ENCODE measurements around the gene AWAT2.

Gene AWAT2

GRCh38 chrX:70079870-70080269, 30.1 kb upstream of the AWAT2 start:
- Histone ChIP-seq H3K14ac (ENCODE audit: low read length) (no peak overlapping the region), H4K8ac (ENCODE audit: low read depth, low read length) (no peak overlapping the region), H3K79me1 (ENCODE audit: low read length) (no peaks in the 10 kb centered on the region), H2AFZ (ENCODE audit: insufficient read depth, low read length, poor library complexity) (no peak overlapping the region), H3K4ac (ENCODE audit: low read depth, low read length) (no peak overlapping the region), H3K27me3 (ENCODE audit: insufficient read depth, low read length) (no peaks in the 10 kb centered on the region), H2AK5ac (ENCODE audit: low read length) (no peak overlapping the region), H3K9ac (ENCODE audit: low read length) (no peak overlapping the region), H3K4me1 (ENCODE audit: control insufficient read depth in 1 of 2, insufficient read depth in 2 of 2, low read length in 2 of 2) (no peaks in the 10 kb centered on the region), H3K4me3 (ENCODE audit: low read depth, low read length) (no peak overlapping the region), H3K23ac (ENCODE audit: low read length) (no peak overlapping the region), H4K12ac (ENCODE audit: low read depth, low read length) (no peak overlapping the region), H3K79me2 (ENCODE audit: control insufficient read depth, insufficient read depth, low read length, poor library complexity) (no peaks in the 10 kb centered on the region), H3K4me2 (ENCODE audit: low read length) (no peak overlapping the region), H2BK5ac (ENCODE audit: low read depth, low read length, poor library complexity) (no peak overlapping the region), H3K18ac (ENCODE audit: low read length) (no peak overlapping the region), H2BK120ac (ENCODE audit: insufficient read depth, low read length, poor library complexity) (no peak overlapping the region), H2BK12ac (ENCODE audit: low read length) (no peak overlapping the region), H4K91ac (ENCODE audit: low read depth, low read length) (no peak overlapping the region), H3K9me3 (ENCODE audit: insufficient read depth, low read depth, low read length) (peaks cover 4% of the 10 kb centered on the region), H3K36me3 (ENCODE audit: control insufficient read depth in 1 of 2, insufficient read depth in 2 of 2, low read length in 2 of 2) (no peaks in the 10 kb centered on the region), H3K27ac (ENCODE audit: low read depth, low read length) (no peak overlapping the region)
- DNase-seq, result no peak
- no CpG with 5 or more reads among the region's 3 CpGs for WGBS (ENCODE audit: extremely low coverage, insufficient coverage, insufficient read length)

GRCh38 chrX:70079297-70079696, 29.6 kb upstream of the AWAT2 start:
- no peak overlapping the region for H4K91ac ChIP-seq (ENCODE audit: low read depth, low read length)
- H3K4me2 ChIP-seq (ENCODE audit: low read length), result no peak overlapping the region
- DNase-seq, result no peak
- H2AK5ac ChIP-seq (ENCODE audit: low read length), result no peak overlapping the region
- H2BK12ac ChIP-seq (ENCODE audit: low read length), result no peak overlapping the region
- no peak overlapping the region for H3K23ac ChIP-seq (ENCODE audit: low read length)
- H3K36me3 ChIP-seq (ENCODE audit: control insufficient read depth in 1 of 2, insufficient read depth in 2 of 2, low read length in 2 of 2), result no peaks in the 10 kb centered on the region
- no peaks in the 10 kb centered on the region for H3K27me3 ChIP-seq (ENCODE audit: insufficient read depth, low read length)
- no peak overlapping the region for H4K12ac ChIP-seq (ENCODE audit: low read depth, low read length)
- H3K4me1 ChIP-seq (ENCODE audit: control insufficient read depth in 1 of 2, insufficient read depth in 2 of 2, low read length in 2 of 2), result no peaks in the 10 kb centered on the region
- no peaks in the 10 kb centered on the region for H3K79me1 ChIP-seq (ENCODE audit: low read length)
- H3K27ac ChIP-seq (ENCODE audit: low read depth, low read length), result no peak overlapping the region
- no peak overlapping the region for H2AFZ ChIP-seq (ENCODE audit: insufficient read depth, low read length, poor library complexity)
- WGBS (ENCODE audit: extremely low coverage, insufficient coverage, insufficient read length), result no CpG with 5 or more reads among the region's 5 CpGs
- no peak overlapping the region for H3K18ac ChIP-seq (ENCODE audit: low read length)
- H2BK120ac ChIP-seq (ENCODE audit: insufficient read depth, low read length, poor library complexity), result no peak overlapping the region
- H2BK5ac ChIP-seq (ENCODE audit: low read depth, low read length, poor library complexity), result no peak overlapping the region
- H3K4me3 ChIP-seq (ENCODE audit: low read depth, low read length), result no peak overlapping the region
- H4K8ac ChIP-seq (ENCODE audit: low read depth, low read length), result no peak overlapping the region
- H3K9ac ChIP-seq (ENCODE audit: low read length), result no peak overlapping the region
- peaks cover 4% of the 10 kb centered on the region for H3K9me3 ChIP-seq (ENCODE audit: insufficient read depth, low read depth, low read length)
- no peak overlapping the region for H3K14ac ChIP-seq (ENCODE audit: low read length)
- H3K79me2 ChIP-seq (ENCODE audit: control insufficient read depth, insufficient read depth, low read length, poor library complexity), result no peaks in the 10 kb centered on the region
- H3K4ac ChIP-seq (ENCODE audit: low read depth, low read length), result no peak overlapping the region

DNA sequence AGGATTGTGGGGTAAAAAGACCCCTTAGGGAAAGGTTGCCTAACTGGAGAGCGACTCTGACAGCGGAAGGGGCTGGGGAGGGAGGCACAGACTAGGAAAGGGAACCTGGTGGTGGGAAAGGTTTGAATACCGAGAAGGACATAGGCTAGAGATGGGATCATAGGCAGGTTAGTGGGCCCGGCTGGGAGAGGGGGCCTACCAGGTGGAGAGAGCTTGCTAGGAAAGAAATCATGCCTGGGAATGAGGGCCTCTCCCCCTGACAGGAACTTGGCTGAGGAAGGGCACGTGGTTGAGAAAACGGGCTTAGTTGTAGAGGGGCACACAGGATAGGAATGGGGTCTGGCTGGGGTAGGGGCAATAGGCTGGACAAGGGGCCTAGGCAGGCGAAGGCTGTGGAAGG, 16.9 kb upstream of the AWAT2 start:
- no peaks in the 10 kb centered on the region for H3K79me1 ChIP-seq (ENCODE audit: low read length)
- no peak overlapping the region for H3K4ac ChIP-seq (ENCODE audit: low read depth, low read length)
- H3K9ac ChIP-seq (ENCODE audit: low read length), result no peak overlapping the region
- H2BK12ac ChIP-seq (ENCODE audit: low read length), result no peak overlapping the region
- no peak overlapping the region for H3K4me3 ChIP-seq (ENCODE audit: low read depth, low read length)
- H4K8ac ChIP-seq (ENCODE audit: low read depth, low read length), result no peak overlapping the region
- no peak overlapping the region for H3K14ac ChIP-seq (ENCODE audit: low read length)
- no peak overlapping the region for H3K18ac ChIP-seq (ENCODE audit: low read length)
- no peak overlapping the region for H2AK5ac ChIP-seq (ENCODE audit: low read length)
- H3K9me3 ChIP-seq (ENCODE audit: insufficient read depth, low read depth, low read length), result no peaks in the 10 kb centered on the region
- H3K4me2 ChIP-seq (ENCODE audit: low read length), result no peak overlapping the region
- H2AFZ ChIP-seq (ENCODE audit: insufficient read depth, low read length, poor library complexity), result no peak overlapping the region
- H2BK5ac ChIP-seq (ENCODE audit: low read depth, low read length, poor library complexity), result no peak overlapping the region
- no peak overlapping the region for H4K91ac ChIP-seq (ENCODE audit: low read depth, low read length)
- no peak overlapping the region for H3K27ac ChIP-seq (ENCODE audit: low read depth, low read length)
- DNase-seq, result no peak
- WGBS (ENCODE audit: extremely low coverage, insufficient coverage, insufficient read length), result no CpG with 5 or more reads among the region's 7 CpGs
- no peak overlapping the region for H2BK120ac ChIP-seq (ENCODE audit: insufficient read depth, low read length, poor library complexity)
- no peaks in the 10 kb centered on the region for H3K36me3 ChIP-seq (ENCODE audit: control insufficient read depth in 1 of 2, insufficient read depth in 2 of 2, low read length in 2 of 2)
- no peak overlapping the region for H3K23ac ChIP-seq (ENCODE audit: low read length)
- H4K12ac ChIP-seq (ENCODE audit: low read depth, low read length), result no peak overlapping the region
- H3K27me3 ChIP-seq (ENCODE audit: insufficient read depth, low read length), result no peaks in the 10 kb centered on the region
- H3K4me1 ChIP-seq (ENCODE audit: control insufficient read depth in 1 of 2, insufficient read depth in 2 of 2, low read length in 2 of 2), result no peaks in the 10 kb centered on the region
- no peaks in the 10 kb centered on the region for H3K79me2 ChIP-seq (ENCODE audit: control insufficient read depth, insufficient read depth, low read length, poor library complexity)

GRCh38 chrX:70062961-70063550, 13.3 kb upstream of the AWAT2 start:
- DNase-seq, result no peak
- no peak overlapping the region for H4K8ac ChIP-seq (ENCODE audit: low read depth, low read length)
- no peaks in the 10 kb centered on the region for H3K9me3 ChIP-seq (ENCODE audit: insufficient read depth, low read depth, low read length)
- no peaks in the 10 kb centered on the region for H3K4me1 ChIP-seq (ENCODE audit: control insufficient read depth in 1 of 2, insufficient read depth in 2 of 2, low read length in 2 of 2)
- no peak overlapping the region for H2BK5ac ChIP-seq (ENCODE audit: low read depth, low read length, poor library complexity)
- H3K4me2 ChIP-seq (ENCODE audit: low read length), result no peak overlapping the region
- H2BK12ac ChIP-seq (ENCODE audit: low read length), result no peak overlapping the region
- no peak overlapping the region for H3K27ac ChIP-seq (ENCODE audit: low read depth, low read length)
- H3K79me2 ChIP-seq (ENCODE audit: control insufficient read depth, insufficient read depth, low read length, poor library complexity), result no peaks in the 10 kb centered on the region
- H2BK120ac ChIP-seq (ENCODE audit: insufficient read depth, low read length, poor library complexity), result no peak overlapping the region
- H2AFZ ChIP-seq (ENCODE audit: insufficient read depth, low read length, poor library complexity), result no peak overlapping the region
- no peak overlapping the region for H3K4me3 ChIP-seq (ENCODE audit: low read depth, low read length)
- H3K14ac ChIP-seq (ENCODE audit: low read length), result no peak overlapping the region
- H4K12ac ChIP-seq (ENCODE audit: low read depth, low read length), result no peak overlapping the region
- H3K9ac ChIP-seq (ENCODE audit: low read length), result no peak overlapping the region
- no CpG with 5 or more reads among the region's 52 CpGs for WGBS (ENCODE audit: extremely low coverage, insufficient coverage, insufficient read length)
- no peaks in the 10 kb centered on the region for H3K27me3 ChIP-seq (ENCODE audit: insufficient read depth, low read length)
- no peak overlapping the region for H4K91ac ChIP-seq (ENCODE audit: low read depth, low read length)
- H2AK5ac ChIP-seq (ENCODE audit: low read length), result no peak overlapping the region
- H3K18ac ChIP-seq (ENCODE audit: low read length), result no peak overlapping the region
- H3K4ac ChIP-seq (ENCODE audit: low read depth, low read length), result no peak overlapping the region
- no peaks in the 10 kb centered on the region for H3K36me3 ChIP-seq (ENCODE audit: control insufficient read depth in 1 of 2, insufficient read depth in 2 of 2, low read length in 2 of 2)
- no peak overlapping the region for H3K23ac ChIP-seq (ENCODE audit: low read length)
- no peaks in the 10 kb centered on the region for H3K79me1 ChIP-seq (ENCODE audit: low read length)

Measured in trophoblast cell (in vitro differentiated cells and primary cell).